Gastroesophageal sphincter (tissue), 4 donors: ENCODE data around the gene SF3B2. TPM values are rescaled to one million over a fixed set of nuclear protein-coding genes. Genes with fewer than 3 reads are reported as not detected.

Experiments used
- ATAC-seq: fragments of 150-250 bp; one replicate; pipeline ENCODE4 v1.9.1; 2016; ENCODE audit warnings: mild to moderate bottlenecking, moderate library complexity
- H3K27ac ChIP-seq, 4 donors: fragments of 200-600 bp; sonication (generic) in 3 of 4; 1 replicate in 3 of 4; 2 replicates in 1 of 4; pipeline ENCODE4 v1.5.1; 2016 to 2019
- H3K27me3 ChIP-seq: fragments of 200-600 bp; sonication (generic); one replicate; pipeline ENCODE4 v1.5.1; 2019
- H3K36me3 ChIP-seq, 2 donors: fragments of 200-600 bp; sonication (generic); one replicate each; pipeline ENCODE4 v1.5.1; 2019; ENCODE audit warnings: control low read depth in 1 of 2
- H3K4me1 ChIP-seq, 3 donors: fragments of 200-600 bp; sonication (generic); 1 replicate in 2 of 3; 2 replicates in 1 of 3; pipeline ENCODE4 v1.5.1; 2016 to 2019; ENCODE audit warnings: control low read depth in 2 of 3
- H3K4me3 ChIP-seq, 2 donors: fragments of 200-600 bp; sonication (generic); one replicate each; pipeline ENCODE4 v1.5.1; 2019; ENCODE audit warnings: mild to moderate bottlenecking in 1 of 2, moderate library complexity in 1 of 2
- H3K9me3 ChIP-seq, 3 donors: fragments of 200-600 bp; sonication (generic); one replicate each; pipeline ENCODE4 v1.5.1; 2017 to 2019; ENCODE audit warnings: control low read depth in 2 of 3
- EP300 ChIP-seq: sonication (generic); formaldehyde crosslinking; IDR thresholded peaks from one replicate; pipeline ENCODE4 v1.6.1; 2017; ENCODE audit warnings: antibody characterized with exemption, mild to moderate bottlenecking
- POLR2A ChIP-seq, 2 donors: fragments of 450-650 bp; IDR thresholded peaks; one replicate each; pipeline ENCODE4 v1.6.1; 2017; ENCODE audit warnings: antibody characterized with exemption in 2 of 2, mild to moderate bottlenecking in 2 of 2, moderate library complexity in 1 of 2
- POLR2AphosphoS5 ChIP-seq: sonication (generic); formaldehyde crosslinking; IDR thresholded peaks from one replicate; pipeline ENCODE4 v1.6.1; 2017; ENCODE audit warnings: antibody characterized with exemption
- WGBS, 2 donors: methylation state at CpG; one replicate each; pipeline ENCODE4 v1.1.5; 2018; ENCODE audit warnings: low coverage in 1 of 2; 5-methylcytosine and 5-hydroxymethylcytosine counted together
- total RNA-seq, 4 donors: library from RNA; depleted of rRNA; stranded (reverse); fragments of >200 nt; gene quantifications; one replicate each; pipeline ENCODE4 v1.1.0, GENCODE V29; 2016
- TF ChIP-seq, protein P1 (sequence below), 4 experiments: fragments of 200-600 bp in 2 of 4; fragments of 450-650 bp in 2 of 4; sonication (generic) in 1 of 4; IDR thresholded peaks; one replicate each; pipeline ENCODE4 v1.5.1; 2017 to 2019; ENCODE audit warnings: antibody characterized with exemption in 4 of 4, mild to moderate bottlenecking in 2 of 4, moderate library complexity in 2 of 4

Gene SF3B2
- total RNA-seq, 4 donors from 2014 or later, result 113 to 179 (median 160) TPM

DNA sequence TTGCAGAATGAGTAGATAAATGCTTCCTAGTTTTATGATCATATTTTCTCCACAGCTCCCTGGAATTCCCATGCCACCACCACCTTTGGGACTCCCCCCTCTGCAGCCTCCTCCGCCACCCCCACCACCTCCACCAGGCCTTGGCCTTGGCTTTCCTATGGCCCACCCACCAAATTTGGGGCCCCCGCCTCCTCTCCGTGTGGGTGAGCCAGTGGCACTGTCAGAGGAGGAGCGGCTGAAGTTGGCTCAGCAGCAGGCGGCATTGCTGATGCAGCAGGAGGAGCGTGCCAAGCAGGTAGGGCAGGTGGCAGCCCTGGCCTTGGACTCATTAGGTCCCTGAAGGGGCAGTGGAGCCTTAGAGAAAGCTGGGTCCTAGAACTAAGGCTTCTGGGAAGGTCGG is 2.9 kb downstream of the SF3B2 start:
- Histone ChIP-seq H3K27me3 (no peaks in the 10 kb centered on the region), H3K9me3 (no peaks in the 10 kb centered on the region), H3K27ac (no peak overlapping the region), H3K36me3 (peaks cover 0 to 64% of the 10 kb centered on the region in 2 donors), H3K4me3 (no peak overlapping the region), H3K4me1 (peaks cover 0 to 41% (median 16%) of the 10 kb centered on the region in 3 donors)
- WGBS, 2 donors, result 100% methylated on average over 1 of the region's 7 CpGs; no CpG with 5 or more reads in 1 of the 2 donors
- no peak for ATAC-seq
- no peak for TF ChIP-seq POLR2A (IDR thresholded peaks at IDR 0.05)
- no peak for TF ChIP-seq EP300
- TF ChIP-seq, protein P1, sequence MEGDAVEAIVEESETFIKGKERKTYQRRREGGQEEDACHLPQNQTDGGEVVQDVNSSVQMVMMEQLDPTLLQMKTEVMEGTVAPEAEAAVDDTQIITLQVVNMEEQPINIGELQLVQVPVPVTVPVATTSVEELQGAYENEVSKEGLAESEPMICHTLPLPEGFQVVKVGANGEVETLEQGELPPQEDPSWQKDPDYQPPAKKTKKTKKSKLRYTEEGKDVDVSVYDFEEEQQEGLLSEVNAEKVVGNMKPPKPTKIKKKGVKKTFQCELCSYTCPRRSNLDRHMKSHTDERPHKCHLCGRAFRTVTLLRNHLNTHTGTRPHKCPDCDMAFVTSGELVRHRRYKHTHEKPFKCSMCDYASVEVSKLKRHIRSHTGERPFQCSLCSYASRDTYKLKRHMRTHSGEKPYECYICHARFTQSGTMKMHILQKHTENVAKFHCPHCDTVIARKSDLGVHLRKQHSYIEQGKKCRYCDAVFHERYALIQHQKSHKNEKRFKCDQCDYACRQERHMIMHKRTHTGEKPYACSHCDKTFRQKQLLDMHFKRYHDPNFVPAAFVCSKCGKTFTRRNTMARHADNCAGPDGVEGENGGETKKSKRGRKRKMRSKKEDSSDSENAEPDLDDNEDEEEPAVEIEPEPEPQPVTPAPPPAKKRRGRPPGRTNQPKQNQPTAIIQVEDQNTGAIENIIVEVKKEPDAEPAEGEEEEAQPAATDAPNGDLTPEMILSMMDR (IDR thresholded peaks at IDR 0.05), result no peak
- no peak for TF ChIP-seq POLR2AphosphoS5

DNA sequence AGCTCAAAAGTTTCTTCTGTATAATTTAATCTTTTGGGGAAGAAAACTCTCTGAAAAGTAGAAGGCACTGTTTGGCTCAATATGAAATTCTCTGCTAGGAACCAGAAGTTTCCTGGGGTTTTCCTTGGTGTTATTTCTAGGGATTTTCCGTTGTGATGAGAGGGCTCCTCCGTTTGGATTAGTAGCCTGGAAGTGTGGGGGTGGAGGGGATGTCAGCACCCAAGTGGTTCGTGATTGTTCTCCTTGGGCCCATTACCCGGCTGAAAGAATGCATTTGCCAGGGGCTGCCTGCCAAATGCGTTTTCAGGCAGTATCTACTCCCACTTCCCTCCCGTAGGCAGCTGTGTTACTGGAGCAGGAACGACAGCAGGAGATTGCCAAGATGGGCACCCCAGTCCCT is 4.3 kb downstream of the SF3B2 start:
- Histone ChIP-seq H3K4me1 (peaks cover 0 to 33% (median 11%) of the 10 kb centered on the region in 3 donors), H3K9me3 (no peaks in the 10 kb centered on the region), H3K36me3 (peaks cover 0 to 78% of the 10 kb centered on the region in 2 donors), H3K4me3 (no peak overlapping the region), H3K27ac (no peak overlapping the region), H3K27me3 (no peaks in the 10 kb centered on the region)
- TF ChIP-seq EP300 (no peak), POLR2AphosphoS5 (no peak), POLR2A (IDR thresholded peaks at IDR 0.05) (no peak)
- TF ChIP-seq, protein P1 (IDR thresholded peaks at IDR 0.05), result no peak
- 36 to 90% methylated on average over 2 to 7 of the region's 7 CpGs for WGBS, 2 donors
- no peak for ATAC-seq

DNA sequence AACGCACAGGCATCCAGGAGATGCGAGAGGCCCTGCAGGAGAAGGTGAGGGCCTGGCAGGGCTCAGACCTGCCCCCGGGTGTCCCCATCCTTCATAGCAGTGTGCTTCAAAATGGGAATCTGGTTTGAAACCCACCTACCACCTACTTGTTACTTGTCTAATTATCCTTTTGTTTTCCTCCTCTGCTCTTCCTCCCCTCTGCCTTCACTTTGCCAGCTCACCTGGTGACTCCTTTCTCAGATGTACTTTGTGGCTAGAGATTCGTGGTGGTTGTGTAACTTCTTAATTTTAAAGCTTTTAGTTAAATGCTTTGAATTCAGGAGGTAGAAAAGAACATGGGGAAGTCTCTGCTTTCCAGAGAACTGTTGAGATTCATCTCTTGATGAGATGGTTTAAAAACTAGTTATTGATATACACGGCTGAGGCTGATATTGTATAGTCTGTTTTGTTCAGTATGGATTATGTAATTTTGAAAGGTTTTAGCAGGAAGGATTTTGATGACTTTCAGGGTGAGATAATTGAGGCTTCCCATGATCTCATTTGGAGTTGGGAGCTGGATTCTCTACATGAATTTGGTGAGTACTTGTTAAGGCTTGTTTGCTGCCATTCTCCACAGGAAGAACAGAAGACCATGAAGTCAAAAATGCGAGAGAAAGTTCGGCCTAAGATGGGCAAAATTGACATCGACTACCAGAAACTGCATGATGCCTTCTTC is 8.0 kb downstream of the SF3B2 start:
- H3K9me3 ChIP-seq, result no peaks in the 10 kb centered on the region
- ATAC-seq, result no peak
- H3K27me3 ChIP-seq, result no peaks in the 10 kb centered on the region
- WGBS, 2 donors, result 69 to 75% methylated on average over 7 to 8 of the region's 8 CpGs
- no peak overlapping the region for H3K4me3 ChIP-seq
- peaks cover 7 to 100% of the 10 kb centered on the region in 2 donors for H3K36me3 ChIP-seq
- no peak overlapping the region for H3K27ac ChIP-seq
- peaks cover 0 to 4% (median 0%) of the 10 kb centered on the region in 3 donors for H3K4me1 ChIP-seq
- no peak for TF ChIP-seq EP300
- no peak for TF ChIP-seq POLR2AphosphoS5
- no peak for TF ChIP-seq POLR2A (IDR thresholded peaks at IDR 0.05)
- TF ChIP-seq, protein P1 (IDR thresholded peaks at IDR 0.05), result no peak

DNA sequence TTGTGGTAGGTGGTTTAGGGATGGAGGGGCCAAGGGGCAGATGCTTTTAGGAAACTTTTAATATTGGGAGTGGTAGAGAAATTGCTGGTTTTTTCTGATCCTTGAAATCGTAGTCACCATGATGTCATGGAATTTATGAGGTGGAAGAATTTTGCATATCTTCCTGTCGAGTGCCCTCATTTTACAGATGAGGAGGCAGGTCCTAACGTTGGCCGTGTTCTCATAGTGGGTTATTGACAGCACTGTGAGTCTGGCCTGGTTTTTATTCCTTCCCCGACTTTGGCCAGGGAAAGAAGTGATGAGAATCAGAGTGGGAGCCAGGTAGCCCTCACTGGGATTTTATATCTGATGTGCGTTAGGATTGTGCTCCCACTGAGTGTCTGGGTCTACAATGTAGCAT is 9.1 kb downstream of the SF3B2 start:
- no peak for ATAC-seq
- H3K4me3 ChIP-seq, result no peak overlapping the region
- no peak overlapping the region for H3K27ac ChIP-seq
- no peaks in the 10 kb centered on the region for H3K4me1 ChIP-seq
- WGBS, 2 donors, result 64 to 71% methylated on average over 5 to 6 of the region's 6 CpGs
- no peaks in the 10 kb centered on the region for H3K27me3 ChIP-seq
- no peak for TF ChIP-seq POLR2A (IDR thresholded peaks at IDR 0.05)
- TF ChIP-seq POLR2AphosphoS5, result no peak
- TF ChIP-seq, protein P1 (IDR thresholded peaks at IDR 0.05), result no peak
- no peak for TF ChIP-seq EP300
- no peaks in the 10 kb centered on the region for H3K9me3 ChIP-seq
- peaks cover 7 to 100% of the 10 kb centered on the region in 2 donors for H3K36me3 ChIP-seq

DNA sequence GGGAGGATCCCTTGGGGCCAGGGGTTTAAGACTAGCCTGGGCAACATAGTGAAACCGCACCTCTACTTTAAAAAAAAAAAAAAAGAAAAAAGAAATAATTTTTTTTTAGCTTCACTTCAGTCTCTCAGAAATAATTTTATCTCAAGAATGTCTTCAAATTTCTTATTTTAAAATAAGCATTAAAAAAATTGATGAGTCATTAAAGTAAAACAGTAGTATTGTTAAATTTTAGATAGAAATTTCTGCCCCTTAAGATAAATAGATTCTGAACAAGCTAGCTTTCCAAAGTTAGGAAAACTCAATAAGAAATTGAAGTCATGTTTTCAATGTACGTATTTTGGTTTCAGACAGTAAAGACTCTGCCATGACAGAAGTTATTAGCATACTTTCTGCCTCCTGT is 10.2 kb downstream of the SF3B2 start:
- WGBS, 2 donors, result 95 to 100% methylated on average over 2 of the region's 2 CpGs
- no peaks in the 10 kb centered on the region for H3K27me3 ChIP-seq
- no peak overlapping the region for H3K27ac ChIP-seq
- TF ChIP-seq POLR2AphosphoS5, result no peak
- TF ChIP-seq, protein P1 (IDR thresholded peaks at IDR 0.05), result no peak
- TF ChIP-seq EP300, result no peak
- TF ChIP-seq POLR2A (IDR thresholded peaks at IDR 0.05), result no peak
- ATAC-seq, result no peak
- no peaks in the 10 kb centered on the region for H3K4me1 ChIP-seq
- peaks cover 7 to 100% of the 10 kb centered on the region in 2 donors for H3K36me3 ChIP-seq
- H3K4me3 ChIP-seq, result no peak overlapping the region
- no peaks in the 10 kb centered on the region for H3K9me3 ChIP-seq
